K562 (cell line): Measurements from ENCODE around the gene MAP3K7. TPM values are rescaled to one million over a fixed set of nuclear protein-coding genes. Genes with fewer than 3 reads are reported as not detected.

Source experiments
- ATAC-seq: fragments of 200-7000 bp; cut with Tn5 transposase; 3 replicates; pipeline ENCODE4 v1.9.1; 2020; ENCODE audit warnings: moderate library complexity
- BruUV-seq: library from RNA; stranded (reverse); fragments of 400-500 nt; replicated peaks from 2 replicates; lab custom pipeline; 2021; lab: Mats Ljungman, UMichigan
- CTCF ChIA-PET: fragments of 300-600 bp; formaldehyde crosslinking; extraction: SDS; loops from one replicate; lab custom pipeline; 2021; ENCODE audit warnings: low intra/inter-chr PET ratio; lab: Yijun Ruan, JAX
- POLR2A ChIA-PET: fragments of 300-600, 350-650 bp; sonication (Branson Sonifier 250); formaldehyde crosslinking; extraction: SDS; loops from one replicate; lab custom pipeline; 2021; ENCODE audit warnings: antibody characterized with exemption, inconsistent platforms; lab: Yijun Ruan, JAX
- DNase-seq, 4 experiments: peaks; one replicate each; pipeline versions ENCODE4 v3.0.0 to v3.0.0-alpha.2; 2011 to 2018; ENCODE audit warnings: low spot score in 3 of 4, mixed read lengths in 3 of 4; ENCODE audit errors: extremely low read depth in 1 of 4
- FAIRE-seq: peaks from 2 replicates; lab custom pipeline; 2011; peaks lifted over from hg19 to GRCh38; lab: Jason Lieb, UNC
- H2AFZ ChIP-seq: 2 replicates; pipeline ENCODE4 v1.6.0; 2011; ENCODE audit warnings: low read depth, low read length, control low read depth, inconsistent platforms
- H3K27ac ChIP-seq: fragments of 200-600 bp; 3 replicates; pipeline ENCODE4 v1.8.0; 2011; ENCODE audit warnings: low read depth, mild to moderate bottlenecking, control low read depth, inconsistent platforms, low read length, moderate library complexity, mixed read lengths; ENCODE audit errors: extremely low read depth
- H3K27me3 ChIP-seq, 2 experiments: fragments of 300-600 bp in 1 of 2; 2 replicates in 1 of 2; 3 replicates in 1 of 2; pipeline versions ENCODE4 v1.6.0 to v1.8.0; 2011; ENCODE audit warnings: inconsistent platforms in 2 of 2, low read length in 2 of 2, mild to moderate bottlenecking in 1 of 2, mixed read lengths in 1 of 2, moderate library complexity in 1 of 2; ENCODE audit not compliant: control insufficient read depth in 2 of 2, insufficient read depth in 2 of 2
- H3K36me3 ChIP-seq: fragments of 300-600 bp; 3 replicates; pipeline ENCODE4 v1.8.0; 2011; ENCODE audit warnings: mild to moderate bottlenecking, low read length, inconsistent platforms; ENCODE audit not compliant: control insufficient read depth, insufficient read depth
- H3K4me1 ChIP-seq, 2 experiments: fragments of 200-600 bp in 1 of 2; replicated peaks in 1 of 2; 2 replicates in 1 of 2; 3 replicates in 1 of 2; pipeline versions ENCODE4 v1.5.1 to v1.8.0; 2011; ENCODE audit warnings: inconsistent platforms in 2 of 2, low read length in 2 of 2, mild to moderate bottlenecking in 1 of 2, mixed read lengths in 1 of 2, moderate library complexity in 1 of 2; ENCODE audit not compliant: control insufficient read depth in 2 of 2, insufficient read depth in 2 of 2
- H3K4me2 ChIP-seq: 2 replicates; pipeline ENCODE4 v1.6.1; 2011; ENCODE audit warnings: low read length, control low read depth, inconsistent platforms, mixed read lengths; ENCODE audit not compliant: insufficient read depth
- H3K4me3 ChIP-seq: fragments of 200-600 bp; sonication (generic), shearing (Covaris generic); 2 replicates; pipeline ENCODE4 v1.5.1; 2016; ENCODE audit warnings: control low read depth, inconsistent platforms
- H3K79me2 ChIP-seq: fragments of 200-600 bp; 3 replicates; pipeline ENCODE4 v1.8.0; 2011; ENCODE audit warnings: low read length, inconsistent platforms; ENCODE audit not compliant: control insufficient read depth, insufficient read depth
- H3K9ac ChIP-seq, 2 experiments: 2 replicates each; pipeline versions ENCODE4 v1.6.0 to v1.6.1; 2011; ENCODE audit warnings: low read depth in 2 of 2, low read length in 2 of 2, control low read depth in 1 of 2, inconsistent platforms in 1 of 2, mild to moderate bottlenecking in 1 of 2, mixed read lengths in 1 of 2; ENCODE audit not compliant: insufficient read depth in 1 of 2
- H3K9me1 ChIP-seq: one replicate; pipeline ENCODE4 v1.6.0; 2011; ENCODE audit warnings: inconsistent platforms, mild to moderate bottlenecking, low read length, moderate library complexity; ENCODE audit not compliant: control insufficient read depth, insufficient read depth
- H3K9me3 ChIP-seq: replicated peaks from 2 replicates; pipeline ENCODE4 v1.5.1; 2011; ENCODE audit warnings: low read depth, low read length, inconsistent platforms; ENCODE audit not compliant: control insufficient read depth, insufficient read depth
- H4K20me1 ChIP-seq: replicated peaks from 2 replicates; pipeline ENCODE4 v1.6.1; 2011; ENCODE audit warnings: low read length, inconsistent platforms, mixed read lengths; ENCODE audit not compliant: control insufficient read depth, insufficient read depth
- CHAMP1 ChIP-seq: fragments of 450-650 bp; IDR thresholded peaks from 2 replicates; pipeline ENCODE4 v1.6.1; 2016; ENCODE audit warnings: mild to moderate bottlenecking
- ETS2 ChIP-seq: IDR thresholded peaks from 2 replicates; pipeline ENCODE4 v1.6.1; 2016; ENCODE audit warnings: borderline replicate concordance, missing genetic modification characterization, mild to moderate bottlenecking, moderate library complexity, missing compliant biosample characterization; ENCODE audit not compliant: poor library complexity, severe bottlenecking
- HLTF ChIP-seq: fragments of 450-650 bp; IDR thresholded peaks from 2 replicates; pipeline ENCODE4 v1.6.1; 2016
- KDM5B ChIP-seq: fragments of 200-600 bp; sonication (generic); IDR thresholded peaks from 2 replicates; pipeline ENCODE4 v1.6.1; 2012; ENCODE audit warnings: low read depth, mild to moderate bottlenecking, moderate library complexity, low read length, control low read depth, inconsistent platforms; ENCODE audit not compliant: insufficient replicate concordance
- MBD1 ChIP-seq: fragments of 250-450 bp; sonication (Bioruptor Pico); IDR thresholded peaks from 2 replicates; pipeline ENCODE4 v1.8.0; 2022; ENCODE audit warnings: inconsistent platforms
- NCOA1 ChIP-seq: fragments of 450-650 bp; IDR thresholded peaks from 2 replicates; pipeline ENCODE4 v1.6.1; 2016; ENCODE audit warnings: low read depth
- PHB2 ChIP-seq: fragments of 450-650 bp; IDR thresholded peaks from 2 replicates; pipeline ENCODE4 v1.6.1; 2017; ENCODE audit warnings: low read depth
- PKNOX1 ChIP-seq: fragments of 450-650 bp; IDR thresholded peaks from 2 replicates; pipeline ENCODE4 v1.6.1; 2016
- RBM14 ChIP-seq: fragments of 200-400 bp; formaldehyde crosslinking; IDR thresholded peaks from 2 replicates; pipeline ENCODE4 v1.6.1; 2018; ENCODE audit warnings: low read depth, mild to moderate bottlenecking, low read length, moderate library complexity, borderline replicate concordance; ENCODE audit not compliant: insufficient read depth
- RBM17 ChIP-seq: fragments of 200-400 bp; formaldehyde crosslinking; IDR thresholded peaks from 2 replicates; pipeline ENCODE4 v1.6.1; 2017; ENCODE audit warnings: low read depth, mild to moderate bottlenecking, low read length, borderline replicate concordance
- RNF2 ChIP-seq: sonication (generic); IDR thresholded peaks from 2 replicates; pipeline ENCODE4 v1.6.1; 2016
- ZBTB2 ChIP-seq: fragments of 450-650 bp; IDR thresholded peaks from 2 replicates; pipeline ENCODE4 v1.6.1; 2016; ENCODE audit warnings: antibody characterized with exemption
- WGBS: fragments of 100-300 bp; shearing (Covaris generic); methylation state at CpG from one replicate; pipeline ENCODE4 v1.1.6; 2016; ENCODE audit warnings: low coverage, mixed read lengths; ENCODE audit not compliant: insufficient coverage; ENCODE audit errors: missing lambda C conversion rate; 5-methylcytosine and 5-hydroxymethylcytosine counted together
- in situ Hi-C: fragments of 300-500 bp; cut with MboI; formaldehyde crosslinking; loops from 4 replicates; pipeline ENCODE4 v1.15.0; 2018; ENCODE audit warnings: inconsistent platforms, mixed read lengths
- intact Hi-C: fragments of 100-400 bp; cut with micrococcal nuclease; formaldehyde crosslinking; loops from 2 replicates; pipeline ENCODE4 v1.14.2; 2022
- polyA plus RNA-seq, 8 experiments: library from polyadenylated mRNA; depleted of rRNA in 4 of 8; stranded (reverse) in 5 of 8; unstranded in 3 of 8; fragments of >200 nt; fragmentation: Nextera tagmentation in 2 of 8; fragmentation: Illumina TruSeq in 1 of 8; extraction: Ambion mirVana in 2 of 8; extraction: Trizol in 1 of 8; gene quantifications; 2 replicates each; pipeline versions ENCODE4 v1.2.1 to v1.2.3, GENCODE V29; 2011 to 2014; ENCODE audit warnings: inconsistent platforms in 1 of 8, missing spikeins in 1 of 8
- total RNA-seq, 7 experiments: library from RNA; depleted of rRNA in 6 of 7; stranded (reverse); fragments of >200 nt in 6 of 7; fragmentation: Illumina TruSeq in 2 of 7; extraction: Trizol in 2 of 7; gene quantifications; 2 replicates each; pipeline versions ENCODE4 v1.2.1 to v1.2.3, GENCODE V29; 2011 to 2021; ENCODE audit warnings: low replicate concordance in 1 of 7

The MAP3K7 gene
- total and polyA plus RNA-seq, 9 of the 15 experiments (the other 6 are each of a cell fraction or from before 2014, with no cell fraction given): 13.4 to 60.9 (median 34.8) TPM

- Histone ChIP-seq H3K9me3 (no peaks in the 10 kb centered on the region), H3K27me3 (no peaks in the 10 kb centered on the region), H3K9me1 (no peaks in the 10 kb centered on the region), H3K36me3 (no peaks in the 10 kb centered on the region), H3K79me2 (no peaks in the 10 kb centered on the region), H3K4me3 (no peak overlapping the region), H3K4me1 (peaks cover 0 to 3% of the 10 kb centered on the region in 2 experiments; a peak in 2 of 5 replicates), H2AFZ (no peak overlapping the region), H3K4me2 (no peak overlapping the region), H3K27ac (no peak overlapping the region)
- ChIA-PET POLR2A (interaction anchor here (0.8 kb wide), 1 partner anchor 247 kb away, joined by 3 read pairs; no protein-coding TSS in a partner anchor), CTCF (no interaction called here)
- intact Hi-C loops (no loop called here), in situ Hi-C loops (no loop called here)
- no peak for DNase-seq
- no peak for FAIRE-seq
- ATAC-seq: no peak
- WGBS: 29% methylated on average over 1 of the region's 1 CpG
- no TSS peak for BruUV-seq
- TF ChIP-seq PHB2: no peak
- no peak for TF ChIP-seq MBD1 (CRISPR knock-in tag)
- no peak for TF ChIP-seq KDM5B
- TF ChIP-seq CHAMP1: no peak
- TF ChIP-seq NCOA1: no peak
- TF ChIP-seq ZBTB2: no peak
- no peak for TF ChIP-seq RBM17
- TF ChIP-seq PKNOX1: no peak
- TF ChIP-seq HLTF: no peak
- no peak for TF ChIP-seq ETS2 (tag)
- no peak for TF ChIP-seq RBM14
- TF ChIP-seq RNF2: no peak
- TF ChIP-seq, all 486 proteins: peak for 0
- Histone ChIP-seq H3K9ac (no peak overlapping the region), H4K20me1 (no peaks in the 10 kb centered on the region)
Observed at GRCh38 chr6:90492369-90492768, 94.5 kb downstream of the MAP3K7 start.
